Measurements from ENCODE around the gene TIGD3. TPM values are rescaled to one million over a fixed set of nuclear protein-coding genes. Genes with fewer than 3 reads are reported as not detected.

TIGD3 gene
- total and polyA plus RNA-seq, 9 of the 15 experiments (the other 6 are each of a cell fraction or from before 2014, with no cell fraction given), result 0.06 to 1.3 (median 0.56) TPM

- TF ChIP-seq, protein P1, sequence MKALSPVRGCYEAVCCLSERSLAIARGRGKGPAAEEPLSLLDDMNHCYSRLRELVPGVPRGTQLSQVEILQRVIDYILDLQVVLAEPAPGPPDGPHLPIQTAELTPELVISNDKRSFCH (CRISPR knock-in tag; IDR thresholded peaks at IDR 0.05), result no peak
- TF ChIP-seq, protein P1 (tag; IDR thresholded peaks at IDR 0.05), result peak; percentile 90
- TF ChIP-seq SAFB (IDR thresholded peaks at IDR 0.05; ENCODE audit: borderline replicate concordance, low read depth, low read length) (peak; percentile 84; the same call in 1 of the 2 replicates), NFE2L1 (tag; IDR thresholded peaks at IDR 0.05; ENCODE audit: borderline replicate concordance, low read depth) (no peak), BACH1 (tag; IDR thresholded peaks at IDR 0.05) (peak; percentile 83), KDM5B (IDR thresholded peaks at IDR 0.05; ENCODE audit: insufficient replicate concordance, low read depth, low read length) (peak; percentile 70), SRF (CRISPR knock-in tag; IDR thresholded peaks at IDR 0.05) (peak in 1 of 2 experiments; percentile 73; a peak in 1 of 4 replicates), PTBP1 (IDR thresholded peaks at IDR 0.05; ENCODE audit: low read depth, low read length) (no peak), POLR2G (IDR thresholded peaks at IDR 0.05; ENCODE audit: low read depth, low read length) (peak; percentile 96), ELK1 (CRISPR knock-in tag; IDR thresholded peaks at IDR 0.05) (no peak), MLLT1 (IDR thresholded peaks at IDR 0.05) (peak; percentile 31 to 72; a peak in 2 of 4 replicates)
- TF ChIP-seq, protein P2, sequence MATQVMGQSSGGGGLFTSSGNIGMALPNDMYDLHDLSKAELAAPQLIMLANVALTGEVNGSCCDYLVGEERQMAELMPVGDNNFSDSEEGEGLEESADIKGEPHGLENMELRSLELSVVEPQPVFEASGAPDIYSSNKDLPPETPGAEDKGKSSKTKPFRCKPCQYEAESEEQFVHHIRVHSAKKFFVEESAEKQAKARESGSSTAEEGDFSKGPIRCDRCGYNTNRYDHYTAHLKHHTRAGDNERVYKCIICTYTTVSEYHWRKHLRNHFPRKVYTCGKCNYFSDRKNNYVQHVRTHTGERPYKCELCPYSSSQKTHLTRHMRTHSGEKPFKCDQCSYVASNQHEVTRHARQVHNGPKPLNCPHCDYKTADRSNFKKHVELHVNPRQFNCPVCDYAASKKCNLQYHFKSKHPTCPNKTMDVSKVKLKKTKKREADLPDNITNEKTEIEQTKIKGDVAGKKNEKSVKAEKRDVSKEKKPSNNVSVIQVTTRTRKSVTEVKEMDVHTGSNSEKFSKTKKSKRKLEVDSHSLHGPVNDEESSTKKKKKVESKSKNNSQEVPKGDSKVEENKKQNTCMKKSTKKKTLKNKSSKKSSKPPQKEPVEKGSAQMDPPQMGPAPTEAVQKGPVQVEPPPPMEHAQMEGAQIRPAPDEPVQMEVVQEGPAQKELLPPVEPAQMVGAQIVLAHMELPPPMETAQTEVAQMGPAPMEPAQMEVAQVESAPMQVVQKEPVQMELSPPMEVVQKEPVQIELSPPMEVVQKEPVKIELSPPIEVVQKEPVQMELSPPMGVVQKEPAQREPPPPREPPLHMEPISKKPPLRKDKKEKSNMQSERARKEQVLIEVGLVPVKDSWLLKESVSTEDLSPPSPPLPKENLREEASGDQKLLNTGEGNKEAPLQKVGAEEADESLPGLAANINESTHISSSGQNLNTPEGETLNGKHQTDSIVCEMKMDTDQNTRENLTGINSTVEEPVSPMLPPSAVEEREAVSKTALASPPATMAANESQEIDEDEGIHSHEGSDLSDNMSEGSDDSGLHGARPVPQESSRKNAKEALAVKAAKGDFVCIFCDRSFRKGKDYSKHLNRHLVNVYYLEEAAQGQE (IDR thresholded peaks at IDR 0.05; ENCODE audit: borderline replicate concordance), result peak; percentile 89
- TF ChIP-seq, protein P2 (CRISPR knock-in tag; IDR thresholded peaks at IDR 0.05; ENCODE audit: low read depth), result peak; percentile 74
- TF ChIP-seq, protein P3, sequence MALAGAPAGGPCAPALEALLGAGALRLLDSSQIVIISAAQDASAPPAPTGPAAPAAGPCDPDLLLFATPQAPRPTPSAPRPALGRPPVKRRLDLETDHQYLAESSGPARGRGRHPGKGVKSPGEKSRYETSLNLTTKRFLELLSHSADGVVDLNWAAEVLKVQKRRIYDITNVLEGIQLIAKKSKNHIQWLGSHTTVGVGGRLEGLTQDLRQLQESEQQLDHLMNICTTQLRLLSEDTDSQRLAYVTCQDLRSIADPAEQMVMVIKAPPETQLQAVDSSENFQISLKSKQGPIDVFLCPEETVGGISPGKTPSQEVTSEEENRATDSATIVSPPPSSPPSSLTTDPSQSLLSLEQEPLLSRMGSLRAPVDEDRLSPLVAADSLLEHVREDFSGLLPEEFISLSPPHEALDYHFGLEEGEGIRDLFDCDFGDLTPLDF (CRISPR knock-in tag; IDR thresholded peaks at IDR 0.05), result no peak
These were observed 27.7 kb downstream of the TIGD3 start, which contains the start of gene SLC25A45 (continued) for GRCh38 chr11:65382033-65382803.
